ENCODE data around the gene EFCAB10.
A peak's percentile ranks its signal among the peaks of the same experiment; 100 is the strongest.
"Not testable (repeated sequence)": the region's sequence is repeated elsewhere in the genome, so short reads cannot be mapped to it uniquely, and the experiment has no call there.

Gene EFCAB10

GRCh38 chr7:105530546-105530945 is 50.7 kb downstream of the EFCAB10 start:
- Mint-ChIP-seq H3K27ac (no peak overlapping the region), H3K4me3 (peak overlapping the region; percentile 52), H3K36me3 (ENCODE audit: low read depth) (peaks cover 5% of the 10 kb centered on the region), H3K4me1 (peaks cover 23% of the 10 kb centered on the region), H3K27me3 (no peaks in the 10 kb centered on the region), H3K9me3 (no peaks in the 10 kb centered on the region)
- ATAC-seq (no peak), DNase-seq (no peak)

- Mint-ChIP-seq H3K36me3 (ENCODE audit: low read depth) (peaks cover 5% of the 10 kb centered on the region), H3K9me3 (no peaks in the 10 kb centered on the region), H3K27me3 (no peaks in the 10 kb centered on the region), H3K27ac (no peak overlapping the region), H3K4me1 (peaks cover 23% of the 10 kb centered on the region), H3K4me3 (peak overlapping the region; percentile 52)
- DNase-seq (no peak), ATAC-seq (no peak)
Observed at GRCh38 chr7:105530126-105530525, 51.2 kb downstream of the EFCAB10 start.

GRCh38 chr7:105527737-105528136 is 53.6 kb downstream of the EFCAB10 start:
- H3K4me1 Mint-ChIP-seq; DNase-seq; H3K9me3 Mint-ChIP-seq; H3K36me3 Mint-ChIP-seq (ENCODE audit: low read depth); H3K4me3 Mint-ChIP-seq; H3K27ac Mint-ChIP-seq; ATAC-seq; H3K27me3 Mint-ChIP-seq: not testable (repeated sequence)

- Mint-ChIP-seq H3K36me3 (ENCODE audit: low read depth) (peaks cover 4% of the 10 kb centered on the region), H3K9me3 (no peaks in the 10 kb centered on the region), H3K4me1 (peaks cover 7% of the 10 kb centered on the region), H3K27me3 (no peaks in the 10 kb centered on the region), H3K27ac (no peak overlapping the region), H3K4me3 (no peak overlapping the region)
- no peak for ATAC-seq
- no peak for DNase-seq
Observed at GRCh38 chr7:105524840-105525239, 56.5 kb downstream of the EFCAB10 start.

- not testable (repeated sequence) for H3K4me3 Mint-ChIP-seq; H3K9me3 Mint-ChIP-seq; H3K27ac Mint-ChIP-seq; DNase-seq; H3K27me3 Mint-ChIP-seq; ATAC-seq; H3K36me3 Mint-ChIP-seq (ENCODE audit: low read depth)
- H3K4me1 Mint-ChIP-seq = peaks cover 11% of the 10 kb centered on the region
Observed at GRCh38 chr7:105524423-105524822, 56.9 kb downstream of the EFCAB10 start.

- DNase-seq (peak; percentile 87), ATAC-seq (peak; percentile 91)
- Mint-ChIP-seq H3K4me1 (peaks cover 17% of the 10 kb centered on the region), H3K9me3 (no peaks in the 10 kb centered on the region), H3K36me3 (ENCODE audit: low read depth) (peaks cover 13% of the 10 kb centered on the region), H3K4me3 (peak within 1 kb of the TSS; percentile 95), H3K27me3 (no peaks in the 10 kb centered on the region), H3K27ac (peak within 1 kb of the TSS; percentile 97)
Observed at GRCh38 chr7:105521717-105522463, 59.4 kb downstream of the EFCAB10 start, which contains the start of gene PUS7. TSS of gene PUS7 (minus strand) at chr7:105522271. CDS start at chr7:105508512, 13,759 bp downstream.

- peak overlapping the region; percentile 97 for H3K27ac Mint-ChIP-seq
- peak; percentile 48 for ATAC-seq
- H3K4me1 Mint-ChIP-seq = peaks cover 17% of the 10 kb centered on the region
- H3K4me3 Mint-ChIP-seq = peak overlapping the region; percentile 95
- H3K36me3 Mint-ChIP-seq (ENCODE audit: low read depth) = peaks cover 16% of the 10 kb centered on the region
- H3K27me3 Mint-ChIP-seq = no peaks in the 10 kb centered on the region
- peak; percentile 48 for DNase-seq
- no peaks in the 10 kb centered on the region for H3K9me3 Mint-ChIP-seq
Observed at GRCh38 chr7:105521027-105521716, 60.1 kb downstream of the EFCAB10 start.

- peaks cover 17% of the 10 kb centered on the region for H3K36me3 Mint-ChIP-seq (ENCODE audit: low read depth)
- H3K27ac Mint-ChIP-seq, DNase-seq, ATAC-seq, H3K27me3 Mint-ChIP-seq, H3K9me3 Mint-ChIP-seq: not testable (repeated sequence)
- peak overlapping the region; percentile 95 for H3K4me3 Mint-ChIP-seq
- peaks cover 17% of the 10 kb centered on the region for H3K4me1 Mint-ChIP-seq
Observed at GRCh38 chr7:105520620-105521019, 60.7 kb downstream of the EFCAB10 start.

- Mint-ChIP-seq H3K4me3 (peak overlapping the region; percentile 95), H3K36me3 (ENCODE audit: low read depth) (peaks cover 23% of the 10 kb centered on the region), H3K9me3 (no peaks in the 10 kb centered on the region), H3K4me1 (peaks cover 27% of the 10 kb centered on the region), H3K27me3 (no peaks in the 10 kb centered on the region), H3K27ac (no peak overlapping the region)
- DNase-seq (no peak), ATAC-seq (no peak)
Observed at GRCh38 chr7:105519353-105519752, 61.9 kb downstream of the EFCAB10 start.

- not testable (repeated sequence) for DNase-seq, H3K27me3 Mint-ChIP-seq, H3K4me3 Mint-ChIP-seq, ATAC-seq, H3K27ac Mint-ChIP-seq, H3K9me3 Mint-ChIP-seq
- peaks cover 41% of the 10 kb centered on the region for H3K4me1 Mint-ChIP-seq
- H3K36me3 Mint-ChIP-seq (ENCODE audit: low read depth) = peaks cover 37% of the 10 kb centered on the region
Observed at GRCh38 chr7:105515610-105516009, 65.7 kb downstream of the EFCAB10 start.

Measured in activated naive CD8-positive, alpha-beta T cell treated with anti-CD3 and anti-CD28 coated beads, Interleukin-2, amount 50 U/mL, for 24 hours (primary cell).